A549 (cell line): ENCODE data around the gene ABCG8. TPM values are rescaled to one million over a fixed set of nuclear protein-coding genes. Genes with fewer than 3 reads are reported as not detected.

Experiments
- ATAC-seq, 2 experiments: fragments of 200-7000 bp in 1 of 2; fragments of >200 bp in 1 of 2; cut with Nextera tagmentation in 1 of 2; cut with Tn5 transposase in 1 of 2; 3 replicates each; pipeline versions ENCODE4 v1.8.0 to v1.9.1; 2018 to 2020; ENCODE audit warnings: mild to moderate bottlenecking in 1 of 2, moderate library complexity in 1 of 2
- CTCF ChIA-PET: fragments of 300-600 bp; sonication (Branson Sonifier 250); formaldehyde crosslinking; extraction: SDS; loops from one replicate; lab custom pipeline; 2021; ENCODE audit warnings: antibody characterized with exemption, inconsistent platforms; lab: Yijun Ruan, JAX
- POLR2A ChIA-PET: fragments of 350-600 bp; formaldehyde crosslinking; extraction: SDS; loops from one replicate; lab custom pipeline; 2021; ENCODE audit warnings: antibody characterized with exemption, inconsistent platforms; lab: Yijun Ruan, JAX
- DNase-seq, 2 experiments: peaks; one replicate each; pipeline versions ENCODE4 v3.0.0 to v3.0.0-alpha.2; 2011 to 2016; ENCODE audit warnings: low read depth in 1 of 2, low spot score in 1 of 2
- FAIRE-seq: peaks from 2 replicates; lab custom pipeline; 2011; peaks lifted over from hg19 to GRCh38; lab: Jason Lieb, UNC
- H3K27ac ChIP-seq, 2 experiments: fragments of >200 bp; sonication (Bioruptor Twin); formaldehyde crosslinking; 3 replicates each; pipeline ENCODE4 v1.5.1; 2016 to 2017
- H3K4me1 ChIP-seq: fragments of >200 bp; sonication (Bioruptor Twin); formaldehyde crosslinking; 3 replicates; pipeline ENCODE4 v1.6.1; 2016
- H3K4me2 ChIP-seq: fragments of >200 bp; sonication (Bioruptor Twin); formaldehyde crosslinking; 3 replicates; pipeline ENCODE4 v1.6.1; 2016
- H3K4me3 ChIP-seq: fragments of >200 bp; sonication (Bioruptor Twin); formaldehyde crosslinking; 3 replicates; pipeline ENCODE4 v1.5.1; 2016
- H3K9me3 ChIP-seq: fragments of >200 bp; sonication (Bioruptor Twin); formaldehyde crosslinking; 3 replicates; pipeline ENCODE4 v1.6.1; 2016
- ATOH8 ChIP-seq: fragments of 250-450 bp; sonication (Bioruptor Pico); IDR thresholded peaks from 2 replicates; pipeline ENCODE4 v1.5.0; 2020; ENCODE audit warnings: low read depth, mild to moderate bottlenecking, moderate library complexity
- BHLHE40 ChIP-seq: IDR thresholded peaks from 2 replicates; pipeline ENCODE4 v1.6.1; 2012; ENCODE audit warnings: low read depth, low read length, inconsistent platforms
- CBX2 ChIP-seq: fragments of 200-600 bp; sonication (generic); IDR thresholded peaks from 2 replicates; pipeline ENCODE4 v1.6.1; 2016; ENCODE audit warnings: low read depth, mild to moderate bottlenecking, borderline replicate concordance
- CBX8 ChIP-seq: fragments of 200-600 bp; sonication (generic); IDR thresholded peaks from 2 replicates; pipeline ENCODE4 v1.6.1; 2016
- CHD2 ChIP-seq: fragments of 150-350 bp; IDR thresholded peaks from 2 replicates; pipeline ENCODE4 v1.6.1; 2014; ENCODE audit warnings: low read length; ENCODE audit not compliant: partially characterized antibody
- CHD4 ChIP-seq: fragments of 200-600 bp; sonication (generic); IDR thresholded peaks from 2 replicates; pipeline ENCODE4 v1.6.1; 2016; ENCODE audit warnings: antibody characterized with exemption, mild to moderate bottlenecking, borderline replicate concordance
- E2F6 ChIP-seq: IDR thresholded peaks from 2 replicates; pipeline ENCODE4 v1.6.1; 2012; ENCODE audit warnings: low read depth, borderline replicate concordance
- EHMT2 ChIP-seq: fragments of 200-600 bp; sonication (generic); IDR thresholded peaks from 2 replicates; pipeline ENCODE4 v1.6.1; 2016; ENCODE audit warnings: antibody characterized with exemption, low read depth, mild to moderate bottlenecking, moderate library complexity
- ELK1 ChIP-seq: fragments of 150-350 bp; IDR thresholded peaks from 2 replicates; pipeline ENCODE4 v1.6.1; 2014; ENCODE audit warnings: low read depth, mild to moderate bottlenecking, low read length
- EP300 ChIP-seq, 2 experiments: fragments of >200 bp; sonication (Bioruptor Twin); formaldehyde crosslinking; IDR thresholded peaks; 2 replicates in 1 of 2; 3 replicates in 1 of 2; pipeline ENCODE4 v1.6.1; 2016 to 2017
- FOSL2 ChIP-seq, 2 experiments: fragments of 450-650 bp in 1 of 2; fragments of >200 bp in 1 of 2; sonication (Bioruptor Twin) in 1 of 2; formaldehyde crosslinking; IDR thresholded peaks; 2 replicates each; pipeline versions ENCODE4 v1.5.0 to v1.6.1; 2016 to 2020; ENCODE audit warnings: mild to moderate bottlenecking in 1 of 2, moderate library complexity in 1 of 2
- FOXS1 ChIP-seq: fragments of 250-450 bp; sonication (Bioruptor Pico); IDR thresholded peaks from 2 replicates; pipeline ENCODE4 v1.5.0; 2020; ENCODE audit warnings: mild to moderate bottlenecking, moderate library complexity
- HES2 ChIP-seq: fragments of >200 bp; sonication (Bioruptor Twin); formaldehyde crosslinking; IDR thresholded peaks from 2 replicates; pipeline ENCODE4 v1.6.1; 2016
- HOXA7 ChIP-seq: fragments of 250-450 bp; sonication (Bioruptor Pico); IDR thresholded peaks from 2 replicates; pipeline ENCODE4 v1.5.0; 2020; ENCODE audit warnings: mild to moderate bottlenecking, moderate library complexity
- KDM1A ChIP-seq: fragments of 200-600 bp; sonication (generic); IDR thresholded peaks from 2 replicates; pipeline ENCODE4 v1.6.1; 2016; ENCODE audit warnings: low read depth, mild to moderate bottlenecking
- MYC ChIP-seq: IDR thresholded peaks from 2 replicates; pipeline ENCODE4 v1.6.1; 2012; ENCODE audit warnings: mild to moderate bottlenecking, inconsistent platforms, low read length, improper control_type of control experiment, borderline replicate concordance
- NFE2L2 ChIP-seq: fragments of 150-350 bp; conservative IDR thresholded peaks from 2 replicates; pipeline ENCODE4 v1.6.1; 2014; ENCODE audit warnings: low read length
- NR3C1 ChIP-seq: fragments of >200 bp; sonication (Bioruptor Twin); formaldehyde crosslinking; IDR thresholded peaks from 3 replicates; pipeline ENCODE4 v1.6.1; 2017
- PHF8 ChIP-seq: fragments of 200-600 bp; sonication (generic); IDR thresholded peaks from 2 replicates; pipeline ENCODE4 v1.6.1; 2016; ENCODE audit warnings: low read depth, mild to moderate bottlenecking, antibody characterized with exemption, moderate library complexity, borderline replicate concordance
- POLR2A ChIP-seq: IDR thresholded peaks from 2 replicates; pipeline ENCODE4 v1.6.1; 2012; ENCODE audit warnings: mild to moderate bottlenecking, low read length
- TP53 ChIP-seq: fragments of 250-450 bp; sonication (Bioruptor Pico); IDR thresholded peaks from 2 replicates; pipeline ENCODE4 v1.5.0; 2021; ENCODE audit warnings: mild to moderate bottlenecking, moderate library complexity
- ZNF302 ChIP-seq: fragments of 250-450 bp; sonication (Bioruptor Pico); IDR thresholded peaks from 2 replicates; pipeline ENCODE4 v1.9.0; 2021; ENCODE audit warnings: inconsistent platforms, mild to moderate bottlenecking, moderate library complexity
- WGBS: methylation state at CpG from one replicate; pipeline ENCODE4 v1.1.6; 2017; ENCODE audit errors: missing lambda C conversion rate; 5-methylcytosine and 5-hydroxymethylcytosine counted together
- polyA plus RNA-seq, 4 experiments: library from polyadenylated mRNA; depleted of rRNA in 3 of 4; stranded (reverse); fragments of >200 nt; fragmentation: RNase III in 1 of 4; extraction: RNeasy Plus Mini Kit Qiagen cat#74134 plus additional on column Dnase treatment in 1 of 4; gene quantifications; 2 replicates in 3 of 4; 3 replicates in 1 of 4; pipeline ENCODE4 v1.2.3, GENCODE V29; 2011 to 2017

Gene ABCG8
- polyA plus RNA-seq, 2 of the 4 experiments (the other 2 are of a cell fraction): not detected

GRCh38 chr2:43880952-43881351 is 42.2 kb downstream of the ABCG8 start:
- ATAC-seq (no peak), FAIRE-seq (no peak), DNase-seq (no peak)
- H3K9me3 ChIP-seq: no peaks in the 10 kb centered on the region
- H3K4me1 ChIP-seq: peaks cover 16% of the 10 kb centered on the region
- 93% methylated on average over 5 of the region's 5 CpGs for WGBS
- TF ChIP-seq ELK1 (no peak), KDM1A (no peak), NFE2L2 (no peak), FOSL2 (IDR thresholded peaks at IDR 0.05) (no peak), FOSL2 (CRISPR knock-in tag; IDR thresholded peaks at IDR 0.05) (no peak), TP53 (CRISPR knock-in tag) (no peak), CBX8 (no peak), CBX2 (no peak), POLR2A (no peak), ATOH8 (CRISPR knock-in tag) (no peak), BHLHE40 (no peak), HOXA7 (CRISPR knock-in tag) (no peak), FOXS1 (CRISPR knock-in tag) (no peak), EHMT2 (no peak), NR3C1 (no peak), CHD2 (no peak)
- POLR2A ChIA-PET: no interaction called here
- CTCF ChIA-PET: interaction anchor here (0.9 to 1.8 kb wide), 5 partner anchors 11 to 276 kb away, joined by 3 to 5 read pairs (median 4); no protein-coding TSS in a partner anchor
- no peak overlapping the region for H3K4me2 ChIP-seq
- H3K4me3 ChIP-seq: no peak overlapping the region
- H3K27ac ChIP-seq: no peak overlapping the region

- ATAC-seq (no peak), DNase-seq (no peak), FAIRE-seq (no peak)
- Histone ChIP-seq H3K4me1 (peaks cover 16% of the 10 kb centered on the region), H3K27ac (no peak overlapping the region), H3K4me2 (0 out of 3 replicates have a peak overlapping the region, but pooled peaks have one; percentile 11), H3K9me3 (no peaks in the 10 kb centered on the region), H3K4me3 (no peak overlapping the region)
- no peak for TF ChIP-seq CHD4
- no peak for TF ChIP-seq CBX2
- no peak for TF ChIP-seq EP300 (IDR thresholded peaks at IDR 0.05)
- WGBS: 88% methylated on average over 4 of the region's 4 CpGs
- ChIA-PET CTCF (interaction anchor here (0.6 to 3.2 kb wide), 7 partner anchors 15 to 1923 kb away, joined by 3 to 12 read pairs (median 4); no protein-coding TSS in a partner anchor), POLR2A (no interaction called here)
Observed at GRCh38 chr2:43882312-43882711, 43.5 kb downstream of the ABCG8 start.

GRCh38 chr2:43884689-43885088 is 45.9 kb downstream of the ABCG8 start:
- DNase-seq: no peak
- H3K27ac ChIP-seq: no peak overlapping the region
- peaks cover 16% of the 10 kb centered on the region for H3K4me1 ChIP-seq
- ChIA-PET POLR2A (interaction anchor here (0.7 kb wide), 1 partner anchor 8 kb away, joined by 3 read pairs; no protein-coding TSS in a partner anchor), CTCF (interaction anchor here (1.0 to 3.2 kb wide), 3 partner anchors 13 to 595 kb away, joined by 3 to 12 read pairs (median 7); no protein-coding TSS in a partner anchor)
- no peak overlapping the region for H3K4me3 ChIP-seq
- no peaks in the 10 kb centered on the region for H3K9me3 ChIP-seq
- TF ChIP-seq E2F6 (no peak), HES2 (no peak), MYC (no peak), PHF8 (no peak), ZNF302 (CRISPR knock-in tag) (no peak)
- ATAC-seq: no peak
- FAIRE-seq: no peak
- H3K4me2 ChIP-seq: no peak overlapping the region
- WGBS: 51% methylated on average over 5 of the region's 5 CpGs
